BJ (cell line): Measurements from ENCODE around the gene CAPN15. TPM values are rescaled to one million over a fixed set of nuclear protein-coding genes. Genes with fewer than 3 reads are reported as not detected.

ENCODE experiments used
- CTCF ChIA-PET: fragments of 350-600 bp; formaldehyde crosslinking; extraction: SDS; loops from one replicate; lab custom pipeline; 2021; ENCODE audit warnings: antibody characterized with exemption, inconsistent platforms; lab: Yijun Ruan, JAX
- POLR2A ChIA-PET: fragments of 300-600 bp; sonication (Branson Sonifier 250); formaldehyde crosslinking; extraction: SDS; loops from one replicate; lab custom pipeline; 2021; ENCODE audit warnings: antibody characterized with exemption; lab: Charles Lee
- DNase-seq: peaks from one replicate; pipeline ENCODE4 v3.0.0-alpha.2; 2011; ENCODE audit warnings: low read depth
- H3K27me3 ChIP-seq: 2 replicates; pipeline ENCODE4 v1.6.0; 2011; ENCODE audit warnings: low read length; ENCODE audit not compliant: control insufficient read depth, insufficient read depth
- H3K36me3 ChIP-seq: 2 replicates; pipeline ENCODE4 v1.5.1; 2011; ENCODE audit warnings: low read length; ENCODE audit not compliant: control insufficient read depth, insufficient read depth
- H3K4me3 ChIP-seq: 2 replicates; pipeline ENCODE4 v1.5.1; 2011; ENCODE audit warnings: low read depth, mild to moderate bottlenecking, control low read depth, low read length
- polyA plus RNA-seq: library from polyadenylated mRNA; depleted of rRNA; stranded (reverse); fragments of >200 nt; gene quantifications from 2 replicates; pipeline ENCODE4 v1.2.3, GENCODE V29; 2011
- TF ChIP-seq, protein P1 (sequence below): IDR thresholded peaks from 2 replicates; pipeline ENCODE4 v1.5.1; 2011; ENCODE audit warnings: low read depth, mild to moderate bottlenecking, control low read depth, inconsistent platforms, low read length, moderate library complexity; ENCODE audit not compliant: insufficient read depth

Gene CAPN15
- polyA plus RNA-seq, 1 experiment, result 12.9 TPM

DNA sequence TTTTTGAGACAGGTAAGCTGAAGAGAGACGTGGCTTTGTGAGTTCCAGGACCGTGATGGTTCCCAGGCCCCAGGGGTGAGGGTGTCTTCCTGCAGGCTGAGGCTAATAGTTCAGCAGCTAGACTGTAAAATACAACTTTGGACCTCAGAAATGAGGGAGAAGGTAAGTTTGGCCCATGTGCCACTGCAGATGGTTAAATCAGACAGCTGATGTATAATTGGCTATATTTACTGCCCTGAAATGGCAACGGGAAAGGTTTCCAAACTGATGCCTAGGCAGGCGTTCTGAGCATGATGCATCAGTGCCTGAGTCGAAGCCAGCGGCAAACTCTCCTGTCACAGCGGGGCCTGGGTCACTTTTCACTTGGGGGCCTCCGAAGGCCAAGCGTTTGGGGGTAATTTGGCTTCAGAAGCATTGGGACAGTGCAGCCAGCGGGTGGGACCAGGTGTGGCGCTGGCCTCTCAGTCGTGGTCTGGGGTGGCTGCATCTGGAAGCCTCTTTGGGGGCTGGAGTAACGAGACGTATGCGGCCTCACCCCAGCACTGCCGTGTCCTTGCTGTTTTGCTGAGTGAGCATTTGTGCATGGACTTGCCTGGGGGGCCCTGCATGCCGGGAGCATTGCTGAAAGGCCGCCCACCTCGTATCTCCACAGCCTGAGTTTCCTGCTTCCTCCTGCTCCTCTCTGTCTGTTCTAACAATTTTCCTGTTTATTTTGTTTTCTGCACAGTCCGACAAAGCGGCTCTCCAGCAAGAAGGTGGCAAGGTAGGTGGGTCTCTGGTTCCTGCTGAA lies 31.2 kb upstream of the CAPN15 start:
- no peaks in the 10 kb centered on the region for H3K27me3 ChIP-seq
- TF ChIP-seq, protein P1, sequence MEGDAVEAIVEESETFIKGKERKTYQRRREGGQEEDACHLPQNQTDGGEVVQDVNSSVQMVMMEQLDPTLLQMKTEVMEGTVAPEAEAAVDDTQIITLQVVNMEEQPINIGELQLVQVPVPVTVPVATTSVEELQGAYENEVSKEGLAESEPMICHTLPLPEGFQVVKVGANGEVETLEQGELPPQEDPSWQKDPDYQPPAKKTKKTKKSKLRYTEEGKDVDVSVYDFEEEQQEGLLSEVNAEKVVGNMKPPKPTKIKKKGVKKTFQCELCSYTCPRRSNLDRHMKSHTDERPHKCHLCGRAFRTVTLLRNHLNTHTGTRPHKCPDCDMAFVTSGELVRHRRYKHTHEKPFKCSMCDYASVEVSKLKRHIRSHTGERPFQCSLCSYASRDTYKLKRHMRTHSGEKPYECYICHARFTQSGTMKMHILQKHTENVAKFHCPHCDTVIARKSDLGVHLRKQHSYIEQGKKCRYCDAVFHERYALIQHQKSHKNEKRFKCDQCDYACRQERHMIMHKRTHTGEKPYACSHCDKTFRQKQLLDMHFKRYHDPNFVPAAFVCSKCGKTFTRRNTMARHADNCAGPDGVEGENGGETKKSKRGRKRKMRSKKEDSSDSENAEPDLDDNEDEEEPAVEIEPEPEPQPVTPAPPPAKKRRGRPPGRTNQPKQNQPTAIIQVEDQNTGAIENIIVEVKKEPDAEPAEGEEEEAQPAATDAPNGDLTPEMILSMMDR, result no peak
- peaks cover 9% of the 10 kb centered on the region for H3K36me3 ChIP-seq
- POLR2A ChIA-PET, result no interaction called here
- DNase-seq, result no peak
- CTCF ChIA-PET, result interaction anchor here (0.9 to 4.1 kb wide), 6 partner anchors 9 to 110 kb away, joined by 3 to 13 read pairs (median 3); no protein-coding TSS in a partner anchor
- H3K4me3 ChIP-seq, result no peak overlapping the region

DNA sequence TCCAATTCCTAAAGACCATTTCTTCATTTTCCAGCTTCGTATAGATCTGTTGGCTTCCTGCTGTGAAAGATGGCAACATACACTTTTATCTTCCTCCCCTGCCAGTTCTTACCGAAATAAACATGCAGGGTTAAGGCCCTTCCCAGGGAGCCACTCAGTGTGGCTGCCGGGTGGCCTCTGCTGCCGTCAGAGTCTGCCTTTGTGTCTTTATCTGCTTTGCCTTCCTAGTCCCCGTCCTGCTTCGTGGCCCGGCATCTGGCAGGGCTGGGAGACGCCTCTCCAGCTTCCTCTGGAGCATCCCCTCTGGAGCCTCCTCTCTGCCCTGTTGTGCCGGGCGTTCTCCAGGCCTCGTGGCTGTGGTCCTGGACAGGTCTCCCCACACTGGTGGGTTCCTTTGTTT lies 30.3 kb upstream of the CAPN15 start:
- DNase-seq, result no peak
- ChIA-PET CTCF (interaction anchor here (0.8 to 4.1 kb wide), 3 partner anchors 10 to 105 kb away, joined by 3 to 13 read pairs (median 4); no protein-coding TSS in a partner anchor), POLR2A (no interaction called here)
- TF ChIP-seq, protein P1, result no peak
- Histone ChIP-seq H3K36me3 (peaks cover 9% of the 10 kb centered on the region), H3K4me3 (no peak overlapping the region), H3K27me3 (no peaks in the 10 kb centered on the region)

DNA sequence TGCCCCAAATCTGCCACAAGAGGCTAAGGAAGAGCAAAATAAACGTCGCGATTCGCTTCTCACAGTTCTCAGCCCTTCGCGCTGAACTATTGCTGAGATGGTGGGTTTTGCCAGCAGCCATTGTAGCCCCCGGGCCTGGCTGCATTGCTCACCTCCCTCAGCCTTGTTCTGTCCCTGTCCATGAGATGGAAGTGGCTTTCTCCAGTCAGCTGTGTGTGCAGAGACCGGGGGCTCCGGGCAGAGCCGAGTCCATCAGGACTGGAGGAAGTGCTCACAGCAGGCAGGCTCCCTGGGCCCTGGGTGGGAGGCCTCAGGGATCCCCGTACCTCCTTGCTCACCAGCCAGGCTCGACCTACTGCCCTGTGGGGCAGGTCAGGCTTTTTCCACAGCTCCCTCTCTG lies 27.6 kb upstream of the CAPN15 start:
- POLR2A ChIA-PET, result no interaction called here
- Histone ChIP-seq H3K27me3 (no peaks in the 10 kb centered on the region), H3K4me3 (no peak overlapping the region), H3K36me3 (peaks cover 11% of the 10 kb centered on the region)
- DNase-seq, result no peak
- CTCF ChIA-PET, result interaction anchor here (0.7 to 1.2 kb wide), 2 partner anchors 20 to 101 kb away, joined by 3 read pairs; no protein-coding TSS in a partner anchor
- TF ChIP-seq, protein P1, result no peak

DNA sequence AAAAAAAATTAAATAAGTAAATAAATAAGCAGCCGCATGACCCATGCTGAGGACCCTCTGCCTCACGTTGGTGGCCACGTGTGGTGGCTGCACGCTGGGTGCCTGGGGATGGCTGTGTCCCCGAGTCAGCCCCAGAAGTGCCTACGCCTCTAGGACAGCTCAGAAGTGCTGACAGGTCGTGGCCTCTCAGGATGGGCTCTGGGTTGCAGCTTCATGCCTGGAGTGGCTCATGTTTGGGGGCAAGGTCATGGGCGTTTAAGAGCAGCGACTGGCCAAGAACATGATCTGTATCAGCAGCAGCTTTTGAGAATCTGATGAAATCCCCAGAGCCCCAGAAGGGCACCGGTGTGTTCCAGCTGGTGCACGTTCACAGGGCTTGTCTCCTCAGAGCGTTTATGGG lies 26.8 kb upstream of the CAPN15 start:
- H3K4me3 ChIP-seq, result no peak overlapping the region
- CTCF ChIA-PET, result interaction anchor here (0.9 to 1.3 kb wide), 3 partner anchors 19 to 99 kb away, joined by 3 to 4 read pairs (median 3); partner anchors contain the start of gene DECR2
- DNase-seq, result no peak
- POLR2A ChIA-PET, result no interaction called here
- H3K36me3 ChIP-seq, result peaks cover 13% of the 10 kb centered on the region
- TF ChIP-seq, protein P1, result no peak
- no peaks in the 10 kb centered on the region for H3K27me3 ChIP-seq

DNA sequence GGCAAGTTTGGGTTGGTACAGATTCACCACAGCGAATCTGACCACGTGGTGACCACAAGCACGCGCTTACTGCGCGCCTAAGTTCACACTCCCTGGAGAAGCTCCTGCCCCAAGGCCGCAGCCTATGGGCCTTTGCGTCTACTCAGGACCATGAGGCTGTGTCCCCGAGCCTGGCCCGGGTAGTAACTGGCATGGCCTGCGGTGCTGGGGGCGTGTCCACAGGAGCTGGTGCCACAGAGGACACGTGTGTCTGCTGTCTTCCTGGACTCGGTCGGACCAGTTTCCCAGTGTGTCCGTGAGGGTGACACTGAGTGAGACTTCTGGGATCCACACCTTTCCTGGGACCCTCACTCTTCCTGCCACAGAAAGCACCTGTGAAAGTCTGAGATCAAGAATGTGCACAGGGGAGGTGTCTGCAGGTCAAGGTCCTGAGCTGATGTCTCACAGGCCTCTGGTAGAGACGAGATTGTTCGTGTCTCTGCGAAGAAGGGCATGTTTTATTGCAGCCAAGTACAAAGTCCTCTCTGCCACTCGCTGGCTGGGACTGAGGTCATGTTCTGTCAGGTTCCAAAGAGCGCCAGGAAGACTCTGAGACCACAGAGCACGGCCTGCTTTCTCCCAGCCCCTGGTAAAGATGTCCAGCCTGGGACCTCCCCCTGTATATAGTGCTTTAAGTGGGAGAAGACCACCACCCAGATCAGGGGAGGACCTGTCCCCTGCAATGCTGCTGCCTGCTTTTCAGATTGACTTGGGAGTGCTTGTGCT lies 25.2 kb upstream of the CAPN15 start:
- POLR2A ChIA-PET, result no interaction called here
- TF ChIP-seq, protein P1, result no peak
- no peak for DNase-seq
- no peaks in the 10 kb centered on the region for H3K27me3 ChIP-seq
- H3K36me3 ChIP-seq, result peaks cover 13% of the 10 kb centered on the region
- CTCF ChIA-PET, result no interaction called here
- no peak overlapping the region for H3K4me3 ChIP-seq
